Stomach (tissue), 9 donors: ENCODE data around the gene PCSK1N. TPM values are rescaled to one million over a fixed set of nuclear protein-coding genes. Genes with fewer than 3 reads are reported as not detected.
"Not testable (repeated sequence)": the region's sequence is repeated elsewhere in the genome, so short reads cannot be mapped to it uniquely, and the experiment has no call there.

Source experiments
- DNase-seq, 2 donors: peaks; one replicate each; pipeline versions ENCODE4 v3.0.0 to v3.0.0-alpha.2; 2013 to 2019
- H3K27ac ChIP-seq, 5 donors: fragments of 200-600 bp in 4 of 5; sonication (generic) in 4 of 5; one replicate each; pipeline ENCODE4 v1.5.1; 2013 to 2019; ENCODE audit warnings: mild to moderate bottlenecking in 1 of 5, moderate library complexity in 1 of 5
- H3K27me3 ChIP-seq, 3 donors: fragments of 200-600 bp; sonication (generic); one replicate each; pipeline ENCODE4 v1.5.1; 2017 to 2019; ENCODE audit warnings: mixed run types in 1 of 3
- H3K36me3 ChIP-seq, 4 donors: fragments of 200-600 bp; sonication (generic); 1 replicate in 3 of 4; 2 replicates in 1 of 4; pipeline ENCODE4 v1.5.1; 2016 to 2019
- H3K4me1 ChIP-seq, 4 donors: fragments of 200-600 bp; sonication (generic); one replicate each; pipeline ENCODE4 v1.5.1; 2016 to 2019
- H3K4me3 ChIP-seq, 4 donors: fragments of 200-600 bp; sonication (generic) in 3 of 4; one replicate each; pipeline ENCODE4 v1.5.1; 2016 to 2019; ENCODE audit warnings: mild to moderate bottlenecking in 1 of 4
- H3K9me3 ChIP-seq, 4 donors: fragments of 200-600 bp; sonication (generic); one replicate each; pipeline ENCODE4 v1.5.1; 2016 to 2019
- CTCF ChIP-seq, 7 experiments: fragments of 450-650 bp in 4 of 7; fragments of 200-600 bp in 3 of 7; sonication (generic) in 3 of 7; IDR thresholded peaks; one replicate each; pipeline ENCODE4 v1.5.1; 2016 to 2019; ENCODE audit warnings: antibody characterized with exemption in 7 of 7, control low read depth in 2 of 7, mild to moderate bottlenecking in 1 of 7
- EP300 ChIP-seq: sonication (generic); formaldehyde crosslinking; IDR thresholded peaks from one replicate; pipeline ENCODE4 v1.6.1; 2017; ENCODE audit warnings: antibody characterized with exemption
- POLR2A ChIP-seq, 4 donors: fragments of 450-650 bp; IDR thresholded peaks; one replicate each; pipeline ENCODE4 v1.6.1; 2016; ENCODE audit warnings: antibody characterized with exemption in 4 of 4, control low read depth in 2 of 4, mild to moderate bottlenecking in 1 of 4, moderate library complexity in 1 of 4
- POLR2AphosphoS5 ChIP-seq, 3 donors: sonication (generic); formaldehyde crosslinking; IDR thresholded peaks; one replicate each; pipeline ENCODE4 v1.6.1; 2016; ENCODE audit warnings: antibody characterized with exemption in 3 of 3
- WGBS, 5 donors: extraction: QIAGEN DNeasy Blood & Tissue Kit in 3 of 5; methylation state at CpG; one replicate each; pipeline versions ENCODE4 v1.1.5 to v1.1.7; 2013 to 2018; 5-methylcytosine and 5-hydroxymethylcytosine counted together
- intact Hi-C: fragments of 100-400 bp; cut with DNase I; formaldehyde crosslinking; loops from one replicate; pipeline ENCODE4 v1.15.1; 2023; ENCODE audit warnings: low total_unique reads
- polyA plus RNA-seq, 3 donors: library from polyadenylated mRNA; stranded (reverse); fragments of 200-250 nt; gene quantifications; one replicate each; pipeline ENCODE4 v1.2.3, GENCODE V29; 2013
- total RNA-seq, 5 donors: library from RNA; depleted of rRNA; stranded (reverse); fragments of >200 nt; gene quantifications; one replicate each; pipeline versions ENCODE4 v1.1.0 to v1.2.3, GENCODE V29; 2014 to 2016
- donor health status: healthy with polysubstance abuse.
- donor health status: Bipolar disorder and iron deficiency.
- donor health status: healthy.

Gene PCSK1N
- total and polyA plus RNA-seq, 8 donors = 1.3 to 46.6 (median 12.7) TPM

- WGBS, 5 donors = 37 to 82% (median 54%) methylated on average over 2 to 55 of the region's 67 CpGs
- DNase-seq = no peak
- Histone ChIP-seq H3K27me3 (peaks cover 0 to 32% (median 28%) of the 10 kb centered on the region in 3 donors), H3K9me3 (peaks cover 0 to 32% (median 14%) of the 10 kb centered on the region in 4 donors), H3K27ac (no peak within 1 kb of the TSS), H3K4me3 (no peak within 1 kb of the TSS), H3K4me1 (no peaks in the 10 kb centered on the region), H3K36me3 (peaks cover 0 to 50% (median 29%) of the 10 kb centered on the region in 4 donors)
- no peak for TF ChIP-seq EP300
- no peak for TF ChIP-seq POLR2AphosphoS5 (IDR thresholded peaks at IDR 0.05)
- TF ChIP-seq POLR2A (IDR thresholded peaks at IDR 0.05) = no peak
- no peak for TF ChIP-seq CTCF (IDR thresholded peaks at IDR 0.05)
- intact Hi-C loops = no loop called here
These were observed 9.1 kb downstream of the PCSK1N start, which contains the start of gene ERAS for GRCh38 chrX:48826135-48826875. Gene ERAS (plus strand): TSS chrX:48826513. CDS start chrX:48829124, 2,611 bp downstream.

GRCh38 chrX:48824066-48824465, 11.3 kb downstream of the PCSK1N start:
- DNase-seq = no peak

GRCh38 chrX:48823053-48823452, 12.4 kb downstream of the PCSK1N start:
- no peak overlapping the region for H3K4me3 ChIP-seq
- WGBS, 5 donors = 78 to 80% (median 78%) methylated on average over 6 of the region's 6 CpGs; no CpG with 5 or more reads in 2 of the 5 donors
- TF ChIP-seq POLR2A (IDR thresholded peaks at IDR 0.05) (no peak), POLR2AphosphoS5 (IDR thresholded peaks at IDR 0.05) (no peak), EP300 (no peak), CTCF (IDR thresholded peaks at IDR 0.05) (no peak)
- peaks cover 0 to 20% (median 12%) of the 10 kb centered on the region in 3 donors for H3K27me3 ChIP-seq
- intact Hi-C loops = no loop called here
- H3K36me3 ChIP-seq = peaks cover 0 to 83% (median 53%) of the 10 kb centered on the region in 4 donors
- H3K9me3 ChIP-seq = peaks cover 0 to 28% (median 14%) of the 10 kb centered on the region in 4 donors
- no peak overlapping the region for H3K27ac ChIP-seq
- H3K4me1 ChIP-seq = no peaks in the 10 kb centered on the region
- DNase-seq = no peak

More at GRCh38 chrX:48824066-48824465, 11.3 kb downstream of the PCSK1N start:
- intact Hi-C loops = no loop called here
- peaks cover 0 to 20% (median 13%) of the 10 kb centered on the region in 3 donors for H3K27me3 ChIP-seq
- WGBS, 5 donors = 72 to 98% (median 92%) methylated on average over 4 to 8 of the region's 8 CpGs
- peaks cover 0 to 28% (median 14%) of the 10 kb centered on the region in 4 donors for H3K9me3 ChIP-seq
- no peak overlapping the region for H3K27ac ChIP-seq
- TF ChIP-seq EP300 (no peak), CTCF (IDR thresholded peaks at IDR 0.05) (no peak), POLR2AphosphoS5 (IDR thresholded peaks at IDR 0.05) (no peak), POLR2A (IDR thresholded peaks at IDR 0.05) (no peak)
- no peak overlapping the region for H3K4me3 ChIP-seq
- no peaks in the 10 kb centered on the region for H3K4me1 ChIP-seq
- H3K36me3 ChIP-seq = peaks cover 0 to 72% (median 43%) of the 10 kb centered on the region in 4 donors

- WGBS, 5 donors = 80 to 92% (median 83%) methylated on average over 8 to 9 of the region's 9 CpGs
These were observed 16.0 kb downstream of the PCSK1N start for GRCh38 chrX:48819394-48819793.

GRCh38 chrX:48818866-48819265, 16.5 kb downstream of the PCSK1N start:
- H3K4me1 ChIP-seq = no peaks in the 10 kb centered on the region
- no peak overlapping the region for H3K27ac ChIP-seq
- H3K36me3 ChIP-seq = peaks cover 0 to 94% (median 83%) of the 10 kb centered on the region in 4 donors
- no peaks in the 10 kb centered on the region for H3K27me3 ChIP-seq
- no peaks in the 10 kb centered on the region for H3K9me3 ChIP-seq
- H3K4me3 ChIP-seq = no peak overlapping the region
- DNase-seq = no peak
- TF ChIP-seq POLR2A (IDR thresholded peaks at IDR 0.05) = no peak
- no peak for TF ChIP-seq EP300
- no peak for TF ChIP-seq CTCF (IDR thresholded peaks at IDR 0.05)
- TF ChIP-seq POLR2AphosphoS5 (IDR thresholded peaks at IDR 0.05) = no peak
- WGBS, 5 donors = 80 to 100% (median 96%) methylated on average over 3 to 4 of the region's 4 CpGs
- intact Hi-C loops = no loop called here

More at GRCh38 chrX:48819394-48819793, 16.0 kb downstream of the PCSK1N start:
- H3K4me1 ChIP-seq, H3K27me3 ChIP-seq, H3K4me3 ChIP-seq, DNase-seq, H3K9me3 ChIP-seq, intact Hi-C loops, H3K27ac ChIP-seq: not testable (repeated sequence)
- H3K36me3 ChIP-seq = peaks cover 0 to 96% (median 85%) of the 10 kb centered on the region in 4 donors
